NCI-H69 (cell line): Measurements from ENCODE around the gene WNT2B.
"Not testable (repeated sequence)": the region's sequence is repeated elsewhere in the genome, so short reads cannot be mapped to it uniquely, and the experiment has no call there.

Source experiments
- DNase-seq: peaks from one replicate; lab custom pipeline; 2025; lab: John Stamatoyannopoulos, UW

Gene WNT2B

GRCh38 chr1:112508278-112509004, at the start of gene WNT2B:
WNT2B (plus strand) TSS chr1:112508965; CDS start chr1:112509263, 298 bp downstream.
- DNase-seq: peak; percentile 55

- DNase-seq: peak; percentile 3
These were observed 48.1 kb upstream of the WNT2B start for GRCh38 chr1:112460615-112461014.

GRCh38 chr1:112461200-112461871, 47.4 kb upstream of the WNT2B start:
- peak; percentile 2 for DNase-seq

- no peak for DNase-seq
These were observed 45.8 kb upstream of the WNT2B start for GRCh38 chr1:112462953-112463279.

GRCh38 chr1:112464501-112464900, 44.3 kb upstream of the WNT2B start:
- DNase-seq: no peak

- DNase-seq: no peak
These were observed 43.6 kb upstream of the WNT2B start for GRCh38 chr1:112465122-112465521.

GRCh38 chr1:112466078-112466660, 42.6 kb upstream of the WNT2B start:
- peak; percentile 84 for DNase-seq

- DNase-seq: peak; percentile 2
These were observed 38.4 kb upstream of the WNT2B start for GRCh38 chr1:112470324-112470723.

- no peak for DNase-seq
These were observed 37.8 kb upstream of the WNT2B start for GRCh38 chr1:112470966-112471365.

- DNase-seq: no peak
These were observed 36.6 kb upstream of the WNT2B start for GRCh38 chr1:112472142-112472541.

GRCh38 chr1:112477550-112477949, 31.2 kb upstream of the WNT2B start:
- no peak for DNase-seq

- no peak for DNase-seq
These were observed 30.5 kb upstream of the WNT2B start for GRCh38 chr1:112478314-112478713.

GRCh38 chr1:112486063-112486462, 22.7 kb upstream of the WNT2B start:
- DNase-seq: not testable (repeated sequence)

GRCh38 chr1:112487686-112488085, 21.1 kb upstream of the WNT2B start:
- not testable (repeated sequence) for DNase-seq

GRCh38 chr1:112488141-112488540, 20.6 kb upstream of the WNT2B start:
- no peak for DNase-seq

- DNase-seq: no peak
These were observed 16.7 kb upstream of the WNT2B start for GRCh38 chr1:112492076-112492475.

- DNase-seq: no peak
These were observed 15.4 kb upstream of the WNT2B start for GRCh38 chr1:112493351-112493750.

- no peak for DNase-seq
These were observed 12.5 kb upstream of the WNT2B start for GRCh38 chr1:112496290-112496689.

- DNase-seq: peak; percentile 44
These were observed 6.7 kb upstream of the WNT2B start for GRCh38 chr1:112501810-112502641.

GRCh38 chr1:112502826-112503225, 5.9 kb upstream of the WNT2B start:
- no peak for DNase-seq

- DNase-seq: no peak
These were observed 4.6 kb upstream of the WNT2B start for GRCh38 chr1:112504001-112504660.
